Activated T-cell treated with anti-CD3 and anti-CD28 coated beads for 24 hours (primary cell): ENCODE results near the gene KRT74.
A peak's percentile ranks its signal among the peaks of the same experiment; 100 is the strongest.
"Not testable (repeated sequence)": the region's sequence is repeated elsewhere in the genome, so short reads cannot be mapped to it uniquely, and the experiment has no call there.

ENCODE experiments used
- DNase-seq: peaks from one replicate; pipeline ENCODE4 v3.0.0-alpha.2; 2020; ENCODE audit warnings: low read depth

The KRT74 gene

GRCh38 chr12:52602552-52602951, 28.9 kb upstream of the KRT74 start:
- no peak for DNase-seq

- no peak for DNase-seq
Measured at GRCh38 chr12:52601671-52602070, 28.0 kb upstream of the KRT74 start.

GRCh38 chr12:52600941-52601481, 27.4 kb upstream of the KRT74 start, which contains the start of gene KRT72:
Gene KRT72, minus strand, starts transcription at chr12:52601463. Its CDS starts 11 bp downstream, at chr12:52601452.
- DNase-seq: no peak

- DNase-seq: no peak
Measured at GRCh38 chr12:52600475-52600874, 26.8 kb upstream of the KRT74 start.

- no peak for DNase-seq
Measured at GRCh38 chr12:52600071-52600470, 26.4 kb upstream of the KRT74 start.

- DNase-seq: no peak
Measured at GRCh38 chr12:52598966-52599365, 25.3 kb upstream of the KRT74 start.

GRCh38 chr12:52594237-52594636, 20.6 kb upstream of the KRT74 start:
- DNase-seq: not testable (repeated sequence)

- DNase-seq: no peak
Measured at GRCh38 chr12:52591521-52591920, 17.9 kb upstream of the KRT74 start.

GRCh38 chr12:52590021-52590420, 16.4 kb upstream of the KRT74 start:
- DNase-seq: no peak

- DNase-seq: no peak
Measured at GRCh38 chr12:52587563-52587962, 13.9 kb upstream of the KRT74 start.

- DNase-seq: no peak
Measured at GRCh38 chr12:52585946-52586345, 12.3 kb upstream of the KRT74 start.

- no peak for DNase-seq
Measured at GRCh38 chr12:52585066-52585465, 11.4 kb upstream of the KRT74 start.

- no peak for DNase-seq
Measured at GRCh38 chr12:52584156-52584682, 10.6 kb upstream of the KRT74 start.

GRCh38 chr12:52582971-52583456, 9.4 kb upstream of the KRT74 start:
- DNase-seq: peak; percentile 61

GRCh38 chr12:52582486-52582885, 8.8 kb upstream of the KRT74 start:
- no peak for DNase-seq

GRCh38 chr12:52581481-52581880, 7.8 kb upstream of the KRT74 start:
- no peak for DNase-seq

GRCh38 chr12:52581066-52581465, 7.4 kb upstream of the KRT74 start:
- DNase-seq: no peak

GRCh38 chr12:52580496-52580895, 6.9 kb upstream of the KRT74 start:
- no peak for DNase-seq

GRCh38 chr12:52579468-52580465, 6.1 kb upstream of the KRT74 start:
- no peak for DNase-seq

- no peak for DNase-seq
Measured at GRCh38 chr12:52578469-52578868, 4.8 kb upstream of the KRT74 start.

- DNase-seq: no peak
Measured at GRCh38 chr12:52577316-52577715, 3.7 kb upstream of the KRT74 start.

- DNase-seq: no peak
Measured at GRCh38 chr12:52575948-52576347, 2.3 kb upstream of the KRT74 start.

- DNase-seq: no peak
Measured at GRCh38 chr12:52575256-52575655, 1.6 kb upstream of the KRT74 start.
